HepG2 (cell line): ENCODE data around the gene CTPS2. TPM values are rescaled to one million over a fixed set of nuclear protein-coding genes. Genes with fewer than 3 reads are reported as not detected.
A peak's percentile ranks its signal among the peaks of the same experiment; 100 is the strongest.

ENCODE experiments used
- CEBPG ChIP-seq: IDR thresholded peaks from 2 replicates; pipeline ENCODE4 v1.6.1; 2016
- CEBPZ ChIP-seq: IDR thresholded peaks from 2 replicates; pipeline ENCODE4 v1.6.1; 2012; ENCODE audit warnings: low read length, improper control_type of control experiment
- JDP2 ChIP-seq: sonication (generic); formaldehyde crosslinking; IDR thresholded peaks from 2 replicates; pipeline ENCODE4 v1.8.1; 2022; ENCODE audit warnings: missing genetic modification reagents, borderline replicate concordance
- MYC ChIP-seq: sonication (generic); formaldehyde crosslinking; IDR thresholded peaks from 2 replicates; pipeline ENCODE4 v1.9.0; 2021; ENCODE audit warnings: missing genetic modification reagents, borderline replicate concordance
- NFKB2 ChIP-seq: sonication (generic); formaldehyde crosslinking; IDR thresholded peaks from 2 replicates; pipeline ENCODE4 v1.4.0; 2020; ENCODE audit warnings: missing genetic modification reagents, borderline replicate concordance
- NR3C1 ChIP-seq: sonication (generic); formaldehyde crosslinking; IDR thresholded peaks from 2 replicates; pipeline ENCODE4 v1.4.0; 2020; ENCODE audit warnings: missing genetic modification reagents
- POLR2A ChIP-seq, 2 experiments: IDR thresholded peaks; 2 replicates each; pipeline ENCODE4 v1.6.1; 2011; ENCODE audit warnings: low read depth in 2 of 2, low read length in 2 of 2, mild to moderate bottlenecking in 1 of 2, moderate library complexity in 1 of 2; ENCODE audit not compliant: insufficient read depth in 1 of 2
- POLR2G ChIP-seq: fragments of 200-400 bp; formaldehyde crosslinking; IDR thresholded peaks from 2 replicates; pipeline ENCODE4 v1.6.1; 2018; ENCODE audit warnings: mild to moderate bottlenecking, low read depth, low read length, moderate library complexity
- SRSF1 ChIP-seq: fragments of 200-400 bp; formaldehyde crosslinking; optimal IDR thresholded peaks from 2 replicates; pipeline ENCODE3; 2017; ENCODE audit warnings: mild to moderate bottlenecking, low read depth, low read length, moderate library complexity
- TAF15 ChIP-seq: fragments of 200-400 bp; formaldehyde crosslinking; IDR thresholded peaks from one replicate; pipeline ENCODE4 v1.6.1; 2018; ENCODE audit warnings: mild to moderate bottlenecking, low read depth, low read length; ENCODE audit not compliant: poor library complexity, severe bottlenecking
- THAP11 ChIP-seq: IDR thresholded peaks from 2 replicates; pipeline ENCODE4 v1.6.1; 2016; ENCODE audit warnings: missing biosample characterization, missing genetic modification reagents
- ZEB1 ChIP-seq: IDR thresholded peaks from 2 replicates; pipeline ENCODE4 v1.6.1; 2012; ENCODE audit warnings: mild to moderate bottlenecking, low read depth, inconsistent platforms; ENCODE audit not compliant: insufficient replicate concordance
- ZKSCAN8 ChIP-seq: IDR thresholded peaks from 2 replicates; pipeline ENCODE4 v1.6.1; 2016; ENCODE audit warnings: borderline replicate concordance, missing genetic modification reagents, missing compliant biosample characterization
- ZNF20 ChIP-seq: sonication (generic); formaldehyde crosslinking; IDR thresholded peaks from 2 replicates; pipeline ENCODE4 v1.4.0; 2020; ENCODE audit warnings: mild to moderate bottlenecking, moderate library complexity, missing genetic modification reagents
- ZNF589 ChIP-seq: sonication (generic); formaldehyde crosslinking; conservative IDR thresholded peaks from 2 replicates; pipeline ENCODE4 v1.8.0; 2022; ENCODE audit warnings: mild to moderate bottlenecking, moderate library complexity, missing genetic modification reagents
- ZNF749 ChIP-seq: sonication (generic); formaldehyde crosslinking; IDR thresholded peaks from 2 replicates; pipeline ENCODE4 v1.8.0; 2022; ENCODE audit warnings: mild to moderate bottlenecking, missing genetic modification reagents, moderate library complexity, borderline replicate concordance
- polyA plus RNA-seq, 8 experiments: library from polyadenylated mRNA; depleted of rRNA in 3 of 8; stranded (reverse) in 7 of 8; unstranded in 1 of 8; fragments of >200 nt; fragmentation: Illumina TruSeq in 4 of 8; extraction: Trizol in 4 of 8; gene quantifications; 2 replicates each; pipeline versions ENCODE4 v1.2.1 to v1.2.3, GENCODE V29; 2011 to 2016; ENCODE audit warnings: low read depth in 4 of 8, missing spikeins in 1 of 8, mixed read lengths in 1 of 8; ENCODE audit not compliant: insufficient read depth in 1 of 8
- total RNA-seq, 5 experiments: library from RNA; depleted of rRNA; stranded (reverse); fragments of >200 nt; fragmentation: Illumina TruSeq; extraction: Trizol; gene quantifications; 2 replicates each; pipeline ENCODE4 v1.2.3, GENCODE V29; 2016; ENCODE audit warnings: low read depth in 1 of 5
- TF ChIP-seq, protein P1 (sequence below), 2 experiments: IDR thresholded peaks; 2 replicates each; pipeline ENCODE4 v1.6.1; 2011 to 2012; ENCODE audit warnings: low read length in 2 of 2, borderline replicate concordance in 1 of 2, low read depth in 1 of 2, mild to moderate bottlenecking in 1 of 2, moderate library complexity in 1 of 2
- TF ChIP-seq, protein P2 (sequence below): sonication (generic); formaldehyde crosslinking; IDR thresholded peaks from 2 replicates; pipeline ENCODE4 v1.4.0; 2020; ENCODE audit warnings: mild to moderate bottlenecking, missing genetic modification reagents
- TF ChIP-seq, protein P3 (sequence below): sonication (generic); formaldehyde crosslinking; IDR thresholded peaks from 2 replicates; pipeline ENCODE4 v1.5.0; 2020; ENCODE audit warnings: missing genetic modification reagents

CTPS2 gene
- total and polyA plus RNA-seq, 2 of the 13 experiments (the other 11 are each of a cell fraction or from before 2014, with no cell fraction given) = 10.3 to 26.1 TPM

- TF ChIP-seq, protein P1, sequence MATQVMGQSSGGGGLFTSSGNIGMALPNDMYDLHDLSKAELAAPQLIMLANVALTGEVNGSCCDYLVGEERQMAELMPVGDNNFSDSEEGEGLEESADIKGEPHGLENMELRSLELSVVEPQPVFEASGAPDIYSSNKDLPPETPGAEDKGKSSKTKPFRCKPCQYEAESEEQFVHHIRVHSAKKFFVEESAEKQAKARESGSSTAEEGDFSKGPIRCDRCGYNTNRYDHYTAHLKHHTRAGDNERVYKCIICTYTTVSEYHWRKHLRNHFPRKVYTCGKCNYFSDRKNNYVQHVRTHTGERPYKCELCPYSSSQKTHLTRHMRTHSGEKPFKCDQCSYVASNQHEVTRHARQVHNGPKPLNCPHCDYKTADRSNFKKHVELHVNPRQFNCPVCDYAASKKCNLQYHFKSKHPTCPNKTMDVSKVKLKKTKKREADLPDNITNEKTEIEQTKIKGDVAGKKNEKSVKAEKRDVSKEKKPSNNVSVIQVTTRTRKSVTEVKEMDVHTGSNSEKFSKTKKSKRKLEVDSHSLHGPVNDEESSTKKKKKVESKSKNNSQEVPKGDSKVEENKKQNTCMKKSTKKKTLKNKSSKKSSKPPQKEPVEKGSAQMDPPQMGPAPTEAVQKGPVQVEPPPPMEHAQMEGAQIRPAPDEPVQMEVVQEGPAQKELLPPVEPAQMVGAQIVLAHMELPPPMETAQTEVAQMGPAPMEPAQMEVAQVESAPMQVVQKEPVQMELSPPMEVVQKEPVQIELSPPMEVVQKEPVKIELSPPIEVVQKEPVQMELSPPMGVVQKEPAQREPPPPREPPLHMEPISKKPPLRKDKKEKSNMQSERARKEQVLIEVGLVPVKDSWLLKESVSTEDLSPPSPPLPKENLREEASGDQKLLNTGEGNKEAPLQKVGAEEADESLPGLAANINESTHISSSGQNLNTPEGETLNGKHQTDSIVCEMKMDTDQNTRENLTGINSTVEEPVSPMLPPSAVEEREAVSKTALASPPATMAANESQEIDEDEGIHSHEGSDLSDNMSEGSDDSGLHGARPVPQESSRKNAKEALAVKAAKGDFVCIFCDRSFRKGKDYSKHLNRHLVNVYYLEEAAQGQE (IDR thresholded peaks at IDR 0.05; ENCODE audit: borderline replicate concordance in 1 of 2, low read depth in 1 of 2, low read length in 2 of 2) = peak in 1 of 2 experiments; percentile 50; a peak in 1 of 4 replicates
- no peak for TF ChIP-seq CEBPG (CRISPR knock-in tag)
- TF ChIP-seq, protein P2, sequence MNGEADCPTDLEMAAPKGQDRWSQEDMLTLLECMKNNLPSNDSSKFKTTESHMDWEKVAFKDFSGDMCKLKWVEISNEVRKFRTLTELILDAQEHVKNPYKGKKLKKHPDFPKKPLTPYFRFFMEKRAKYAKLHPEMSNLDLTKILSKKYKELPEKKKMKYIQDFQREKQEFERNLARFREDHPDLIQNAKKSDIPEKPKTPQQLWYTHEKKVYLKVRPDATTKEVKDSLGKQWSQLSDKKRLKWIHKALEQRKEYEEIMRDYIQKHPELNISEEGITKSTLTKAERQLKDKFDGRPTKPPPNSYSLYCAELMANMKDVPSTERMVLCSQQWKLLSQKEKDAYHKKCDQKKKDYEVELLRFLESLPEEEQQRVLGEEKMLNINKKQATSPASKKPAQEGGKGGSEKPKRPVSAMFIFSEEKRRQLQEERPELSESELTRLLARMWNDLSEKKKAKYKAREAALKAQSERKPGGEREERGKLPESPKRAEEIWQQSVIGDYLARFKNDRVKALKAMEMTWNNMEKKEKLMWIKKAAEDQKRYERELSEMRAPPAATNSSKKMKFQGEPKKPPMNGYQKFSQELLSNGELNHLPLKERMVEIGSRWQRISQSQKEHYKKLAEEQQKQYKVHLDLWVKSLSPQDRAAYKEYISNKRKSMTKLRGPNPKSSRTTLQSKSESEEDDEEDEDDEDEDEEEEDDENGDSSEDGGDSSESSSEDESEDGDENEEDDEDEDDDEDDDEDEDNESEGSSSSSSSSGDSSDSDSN (CRISPR knock-in tag) = peak; percentile 54; the same call in 1 of the 2 replicates
- peak; percentile 90 to 95 for TF ChIP-seq POLR2A (IDR thresholded peaks at IDR 0.05; ENCODE audit: insufficient read depth in 1 of 2, low read depth in 2 of 2, low read length in 2 of 2)
- TF ChIP-seq ZKSCAN8 = no peak
- TF ChIP-seq, protein P3, sequence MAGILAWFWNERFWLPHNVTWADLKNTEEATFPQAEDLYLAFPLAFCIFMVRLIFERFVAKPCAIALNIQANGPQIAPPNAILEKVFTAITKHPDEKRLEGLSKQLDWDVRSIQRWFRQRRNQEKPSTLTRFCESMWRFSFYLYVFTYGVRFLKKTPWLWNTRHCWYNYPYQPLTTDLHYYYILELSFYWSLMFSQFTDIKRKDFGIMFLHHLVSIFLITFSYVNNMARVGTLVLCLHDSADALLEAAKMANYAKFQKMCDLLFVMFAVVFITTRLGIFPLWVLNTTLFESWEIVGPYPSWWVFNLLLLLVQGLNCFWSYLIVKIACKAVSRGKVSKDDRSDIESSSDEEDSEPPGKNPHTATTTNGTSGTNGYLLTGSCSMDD (CRISPR knock-in tag) = no peak
- peak; percentile 84 for TF ChIP-seq POLR2G
- no peak for TF ChIP-seq ZNF749 (CRISPR knock-in tag)
- 0 out of 2 replicates have a peak, but pooled peaks have one; percentile 16 for TF ChIP-seq NFKB2 (CRISPR knock-in tag)
- TF ChIP-seq CEBPZ = no peak
- TF ChIP-seq TAF15 = no peak
- peak; percentile 89 for TF ChIP-seq THAP11 (CRISPR knock-in tag)
- peak; percentile 39 for TF ChIP-seq SRSF1
- TF ChIP-seq ZNF589 (CRISPR knock-in tag) = 0 out of 2 replicates have a peak, but pooled peaks have one; percentile 46
- TF ChIP-seq ZEB1 = no peak
- no peak for TF ChIP-seq JDP2 (CRISPR knock-in tag)
- peak; percentile 23; the same call in 1 of the 2 replicates for TF ChIP-seq MYC (CRISPR knock-in tag)
- TF ChIP-seq NR3C1 = no peak
- no peak for TF ChIP-seq ZNF20 (CRISPR knock-in tag)
Measured at GRCh38 chrX:16719334-16720084, 7.0 kb upstream of the CTPS2 start, which contains the start of gene SYAP1 (continued).
